A549 treated with dexamethasone at 1 μM for 4 hours (cell line): ENCODE results near the gene DZIP1. TPM values are rescaled to one million over a fixed set of nuclear protein-coding genes. Genes with fewer than 3 reads are reported as not detected.

ENCODE experiments used
- total RNA-seq: library from RNA; stranded (reverse); fragments of 200-300 nt; extraction: Qiagen RNA extraction; gene quantifications from 5 replicates; pipeline ENCODE4 v1.2.3, GENCODE V29; 2022

DZIP1 gene, protein sequence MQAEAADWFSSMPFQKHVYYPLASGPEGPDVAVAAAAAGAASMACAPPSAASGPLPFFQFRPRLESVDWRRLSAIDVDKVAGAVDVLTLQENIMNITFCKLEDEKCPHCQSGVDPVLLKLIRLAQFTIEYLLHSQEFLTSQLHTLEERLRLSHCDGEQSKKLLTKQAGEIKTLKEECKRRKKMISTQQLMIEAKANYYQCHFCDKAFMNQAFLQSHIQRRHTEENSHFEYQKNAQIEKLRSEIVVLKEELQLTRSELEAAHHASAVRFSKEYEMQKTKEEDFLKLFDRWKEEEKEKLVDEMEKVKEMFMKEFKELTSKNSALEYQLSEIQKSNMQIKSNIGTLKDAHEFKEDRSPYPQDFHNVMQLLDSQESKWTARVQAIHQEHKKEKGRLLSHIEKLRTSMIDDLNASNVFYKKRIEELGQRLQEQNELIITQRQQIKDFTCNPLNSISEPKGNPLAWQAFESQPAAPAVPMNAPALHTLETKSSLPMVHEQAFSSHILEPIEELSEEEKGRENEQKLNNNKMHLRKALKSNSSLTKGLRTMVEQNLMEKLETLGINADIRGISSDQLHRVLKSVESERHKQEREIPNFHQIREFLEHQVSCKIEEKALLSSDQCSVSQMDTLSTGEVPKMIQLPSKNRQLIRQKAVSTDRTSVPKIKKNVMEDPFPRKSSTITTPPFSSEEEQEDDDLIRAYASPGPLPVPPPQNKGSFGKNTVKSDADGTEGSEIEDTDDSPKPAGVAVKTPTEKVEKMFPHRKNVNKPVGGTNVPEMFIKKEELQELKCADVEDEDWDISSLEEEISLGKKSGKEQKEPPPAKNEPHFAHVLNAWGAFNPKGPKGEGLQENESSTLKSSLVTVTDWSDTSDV
- total RNA-seq, result 10.8 to 14.9 TPM (median 13.0 TPM) in 5 replicates

DNA sequence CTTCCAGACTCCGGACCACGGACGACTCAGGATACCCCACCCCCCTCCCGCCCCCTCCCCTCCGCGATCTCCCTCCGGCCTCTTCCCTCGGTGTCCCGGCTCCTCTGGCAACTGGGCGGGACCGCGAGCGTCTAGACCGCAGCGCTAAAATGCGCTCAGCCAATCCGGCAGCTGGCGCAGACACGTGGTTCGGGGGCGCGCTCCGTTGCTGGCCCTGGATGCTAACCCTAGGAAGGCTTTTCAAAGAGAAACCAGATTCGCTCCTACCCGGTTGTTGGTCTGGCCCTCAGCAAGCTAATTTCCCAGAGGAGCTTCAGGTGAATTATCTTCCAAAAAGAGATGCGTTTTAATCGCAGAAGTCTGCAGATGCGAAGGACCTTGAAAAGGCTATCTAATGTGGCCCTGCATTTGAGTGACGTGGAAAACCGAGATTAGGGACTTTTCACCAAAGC, at the start of gene DZIP1:
Gene DZIP1, minus strand, starts transcription at position 106 of the 452 bp plus-strand sequence. CDS start 2,677 bp downstream, outside the sequence.

DNA sequence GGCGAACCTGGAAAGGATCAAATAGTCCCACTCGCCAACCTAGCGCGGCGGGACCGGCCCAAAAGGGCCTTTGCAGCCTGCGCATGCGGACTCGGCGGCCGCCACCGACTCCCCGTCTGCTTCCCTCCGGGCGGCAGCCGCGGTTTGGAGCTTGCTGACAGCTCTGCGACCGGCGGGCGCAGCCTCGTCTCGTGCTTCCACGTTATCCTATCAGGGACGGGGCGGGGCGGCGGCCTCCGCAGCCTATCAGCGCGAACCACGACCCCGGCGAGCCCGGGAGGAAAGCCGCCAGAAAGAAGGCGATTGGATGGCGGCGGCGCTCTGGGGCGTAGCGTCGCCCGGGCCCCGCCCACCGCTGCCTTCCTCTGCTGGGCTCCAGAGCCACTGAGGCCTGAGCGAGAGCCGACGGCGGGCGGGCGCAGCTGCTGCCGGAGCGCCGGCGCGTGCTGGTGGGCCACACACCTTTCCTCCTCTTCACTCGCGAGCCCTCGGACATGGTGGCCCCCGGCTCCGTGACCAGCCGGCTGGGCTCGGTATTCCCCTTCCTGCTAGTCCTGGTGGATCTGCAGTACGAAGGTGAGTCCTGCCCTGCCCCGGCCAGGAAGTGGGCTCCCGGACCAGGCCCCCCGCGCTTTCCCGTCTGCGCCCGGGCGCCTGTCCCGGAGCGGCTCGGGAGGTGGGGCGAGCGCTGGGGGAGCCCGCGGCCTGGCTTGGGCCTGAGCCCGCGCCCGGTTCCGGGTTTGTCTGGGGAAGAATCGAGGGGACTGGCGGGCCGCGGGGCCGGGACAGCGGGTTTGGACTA, 32.5 kb upstream of the DZIP1 start, which contains the start of gene DNAJC3:
Gene DNAJC3, plus strand, starts transcription at position 378 of the 802 bp plus-strand sequence. Its CDS starts 117 bp downstream, at position 495.

DNA sequence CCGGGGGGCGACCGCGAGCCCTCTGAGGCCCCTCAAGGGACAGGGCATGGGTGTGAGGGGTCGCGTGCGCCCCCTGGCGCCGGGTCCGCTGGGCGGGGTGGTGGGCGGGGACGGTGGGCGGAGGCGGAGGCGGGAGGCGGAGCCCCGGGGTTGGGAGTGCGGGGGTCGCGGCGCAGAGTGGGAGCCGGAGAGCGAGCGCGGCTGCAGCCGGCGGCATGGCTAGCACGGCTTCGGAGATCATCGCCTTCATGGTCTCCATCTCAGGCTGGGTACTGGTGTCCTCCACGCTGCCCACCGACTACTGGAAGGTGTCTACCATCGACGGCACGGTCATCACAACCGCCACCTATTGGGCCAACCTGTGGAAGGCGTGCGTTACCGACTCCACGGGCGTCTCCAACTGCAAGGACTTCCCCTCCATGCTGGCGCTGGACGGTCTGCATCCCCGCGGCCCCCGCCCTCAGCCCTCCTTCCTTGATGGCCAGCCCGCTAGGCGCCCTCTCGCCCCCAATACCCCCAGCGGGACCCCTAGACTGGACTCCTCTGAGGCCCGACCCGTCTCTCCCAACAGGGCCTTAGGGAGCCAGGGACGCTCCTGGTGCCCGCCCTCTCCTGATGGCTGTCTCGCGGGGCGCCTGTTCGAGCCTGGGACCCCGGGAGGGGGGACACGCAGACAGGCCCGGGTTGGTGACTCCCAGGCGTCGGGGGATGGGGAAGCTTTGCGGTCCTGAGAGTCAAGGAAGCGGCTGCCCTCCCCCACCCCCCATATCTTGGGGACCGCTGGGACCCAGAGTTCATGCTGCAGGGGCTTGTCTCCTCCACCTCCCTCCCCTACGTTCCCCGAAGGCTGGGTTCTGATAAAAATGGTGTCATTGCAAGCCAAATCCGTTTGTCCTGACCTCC, 91.7 kb downstream of the DZIP1 start, which contains the start of gene CLDN10:
Gene CLDN10, plus strand, starts transcription at position 182 of the 903 bp plus-strand sequence. Its CDS starts 34 bp downstream, at position 216.

Other genes with a start within 250 kb of the DZIP1 start
- 0.13 to 0.27 TPM (median 0.18 TPM) in 4 of 5 replicates, not detected in the other for gene CLDN10, start 92.0 kb downstream of the DZIP1 start, total RNA-seq
- 12.6 to 16.6 TPM (median 14.4 TPM) in 5 replicates for gene DNAJC3, start 32.4 kb upstream of the DZIP1 start, total RNA-seq